ENCODE results near the gene MATCAP1. TPM values are rescaled to one million over a fixed set of nuclear protein-coding genes. Genes with fewer than 3 reads are reported as not detected.

The MATCAP1 gene
- polyA plus RNA-seq, 1 of the 3 experiments (the other 2 are of a cell fraction), result 68.5 TPM

DNA sequence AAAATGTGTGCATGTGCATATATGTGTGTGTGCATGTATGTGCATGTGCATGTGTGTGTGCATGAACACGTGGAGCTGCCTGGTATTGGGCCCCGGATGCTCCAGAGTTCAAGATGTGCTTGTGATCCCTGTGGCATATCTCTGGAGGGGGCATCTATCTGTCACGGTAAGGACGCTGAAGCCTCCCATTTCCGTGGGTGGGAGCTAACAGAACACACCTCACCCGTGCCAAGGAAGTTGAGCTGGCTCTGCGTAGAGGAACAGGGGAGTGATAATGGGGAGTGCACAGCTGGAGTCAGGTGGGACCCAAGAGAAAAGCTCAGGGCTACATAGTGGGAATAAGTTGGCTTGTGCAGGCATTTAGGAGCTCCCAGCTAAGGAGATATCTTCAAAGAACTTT, 27.9 kb upstream of the MATCAP1 start:
- H3K27me3 ChIP-seq (ENCODE audit: insufficient read depth), result no peaks in the 10 kb centered on the region
- TF ChIP-seq TEAD4 (IDR thresholded peaks at IDR 0.05; ENCODE audit: borderline replicate concordance, insufficient read depth), result no peak
- TF ChIP-seq, protein P1, sequence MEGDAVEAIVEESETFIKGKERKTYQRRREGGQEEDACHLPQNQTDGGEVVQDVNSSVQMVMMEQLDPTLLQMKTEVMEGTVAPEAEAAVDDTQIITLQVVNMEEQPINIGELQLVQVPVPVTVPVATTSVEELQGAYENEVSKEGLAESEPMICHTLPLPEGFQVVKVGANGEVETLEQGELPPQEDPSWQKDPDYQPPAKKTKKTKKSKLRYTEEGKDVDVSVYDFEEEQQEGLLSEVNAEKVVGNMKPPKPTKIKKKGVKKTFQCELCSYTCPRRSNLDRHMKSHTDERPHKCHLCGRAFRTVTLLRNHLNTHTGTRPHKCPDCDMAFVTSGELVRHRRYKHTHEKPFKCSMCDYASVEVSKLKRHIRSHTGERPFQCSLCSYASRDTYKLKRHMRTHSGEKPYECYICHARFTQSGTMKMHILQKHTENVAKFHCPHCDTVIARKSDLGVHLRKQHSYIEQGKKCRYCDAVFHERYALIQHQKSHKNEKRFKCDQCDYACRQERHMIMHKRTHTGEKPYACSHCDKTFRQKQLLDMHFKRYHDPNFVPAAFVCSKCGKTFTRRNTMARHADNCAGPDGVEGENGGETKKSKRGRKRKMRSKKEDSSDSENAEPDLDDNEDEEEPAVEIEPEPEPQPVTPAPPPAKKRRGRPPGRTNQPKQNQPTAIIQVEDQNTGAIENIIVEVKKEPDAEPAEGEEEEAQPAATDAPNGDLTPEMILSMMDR (IDR thresholded peaks at IDR 0.05), result no peak
- no peak for TF ChIP-seq FOXM1 (IDR thresholded peaks at IDR 0.05; ENCODE audit: low read depth)
- no peak for TF ChIP-seq MEF2A (IDR thresholded peaks at IDR 0.05; ENCODE audit: borderline replicate concordance, low read depth)
- TF ChIP-seq MXI1 (IDR thresholded peaks at IDR 0.05; ENCODE audit: low read depth, low read length), result no peak
- TF ChIP-seq EP300 (IDR thresholded peaks at IDR 0.05; ENCODE audit: borderline replicate concordance in 1 of 2, low read depth in 1 of 2, low read length in 1 of 2), result no peak
- TF ChIP-seq PBX3 (IDR thresholded peaks at IDR 0.05), result no peak
- no peak for TF ChIP-seq JUND (IDR thresholded peaks at IDR 0.05)
- no peak for TF ChIP-seq GABPA (IDR thresholded peaks at IDR 0.05; ENCODE audit: low read depth)
- TF ChIP-seq FOXJ3 (CRISPR knock-in tag; IDR thresholded peaks at IDR 0.05), result no peak
- TF ChIP-seq TCF12 (IDR thresholded peaks at IDR 0.05), result no peak
- no peak for TF ChIP-seq USF1 (IDR thresholded peaks at IDR 0.05; ENCODE audit: borderline replicate concordance, low read depth)
- no peak for TF ChIP-seq SMC3 (IDR thresholded peaks at IDR 0.05; ENCODE audit: low read depth, low read length)
- H3K9ac ChIP-seq, result no peak overlapping the region
- no peaks in the 10 kb centered on the region for H3K9me3 ChIP-seq
- no peaks in the 10 kb centered on the region for H3K79me2 ChIP-seq (ENCODE audit: insufficient read depth)
- H3K4me3 ChIP-seq (ENCODE audit: low read depth in 2 of 2, low read length in 1 of 2), result no peak overlapping the region
- no peaks in the 10 kb centered on the region for H3K9me2 ChIP-seq
- no peak overlapping the region for H3K27ac ChIP-seq (ENCODE audit: low read depth in 2 of 2, low read length in 1 of 2)
- no peaks in the 10 kb centered on the region for H3K36me3 ChIP-seq (replicated peaks in 1 of 2; ENCODE audit: control insufficient read depth in 1 of 2, insufficient read depth in 2 of 2, low read length in 1 of 2)
- POLR2A ChIA-PET, result interaction anchor here (0.7 kb wide), 1 partner anchor 9 kb away, joined by 4 read pairs; no protein-coding TSS in a partner anchor
- H4K20me1 ChIP-seq (ENCODE audit: insufficient read depth), result no peaks in the 10 kb centered on the region
- H3K4me2 ChIP-seq, result no peak overlapping the region
- DNase-seq, result no peak
- no peak overlapping the region for H2AFZ ChIP-seq (ENCODE audit: low read depth)
- CTCF ChIA-PET, result no interaction called here
- no peaks in the 10 kb centered on the region for H3F3A ChIP-seq (replicated peaks; ENCODE audit: insufficient read depth)
- peaks cover 8 to 14% of the 10 kb centered on the region in 2 experiments; a peak in 2 of 4 replicates for H3K4me1 ChIP-seq (ENCODE audit: control insufficient read depth in 1 of 2, insufficient read depth in 2 of 2, low read depth in 1 of 2, low read length in 1 of 2)
- WGBS (ENCODE audit: low lambda C conversion rate), result 87% methylated on average over 7 of the region's 7 CpGs

All from SK-N-SH (cell line).